ENCODE data around the gene GGA2.
A peak's percentile ranks its signal among the peaks of the same experiment; 100 is the strongest.
"Not testable (repeated sequence)": the region's sequence is repeated elsewhere in the genome, so short reads cannot be mapped to it uniquely, and the experiment has no call there.

Gene GGA2

GRCh38 chr16:23510164-23510914, at the start of gene GGA2:
Gene GGA2, minus strand, starts transcription at chr16:23510494. Its CDS starts 83 bp downstream, at chr16:23510411.
- DNase-seq (ENCODE audit: low read depth): peak; percentile 70

- no peak for DNase-seq (ENCODE audit: low read depth)
Observed at GRCh38 chr16:23557779-23558702, 47.7 kb upstream of the GGA2 start.

GRCh38 chr16:23556881-23557778, 46.8 kb upstream of the GGA2 start, which contains the start of the genes EARS2 and UBFD1:
Gene EARS2, minus strand, starts transcription at chr16:23557350. Its CDS starts 7 bp downstream, at chr16:23557343.
Gene UBFD1, plus strand, starts transcription at chr16:23557727. Its CDS starts 16 bp downstream, at chr16:23557743.
- DNase-seq (ENCODE audit: low read depth): peak; percentile 89

GRCh38 chr16:23554536-23554935, 44.2 kb upstream of the GGA2 start:
- no peak for DNase-seq (ENCODE audit: low read depth)

GRCh38 chr16:23552161-23552560, 41.9 kb upstream of the GGA2 start:
- DNase-seq (ENCODE audit: low read depth): no peak

GRCh38 chr16:23549938-23550337, 39.6 kb upstream of the GGA2 start:
- DNase-seq (ENCODE audit: low read depth): no peak

GRCh38 chr16:23544436-23544835, 34.1 kb upstream of the GGA2 start:
- no peak for DNase-seq (ENCODE audit: low read depth)

GRCh38 chr16:23540817-23541178, 30.5 kb upstream of the GGA2 start:
- not testable (repeated sequence) for DNase-seq (ENCODE audit: low read depth)

- DNase-seq (ENCODE audit: low read depth): no peak
Observed at GRCh38 chr16:23539984-23540816, 29.9 kb upstream of the GGA2 start.

- DNase-seq (ENCODE audit: low read depth): no peak
Observed at GRCh38 chr16:23538919-23539278, 28.6 kb upstream of the GGA2 start.

GRCh38 chr16:23537390-23537789, 27.1 kb upstream of the GGA2 start:
- no peak for DNase-seq (ENCODE audit: low read depth)

- DNase-seq (ENCODE audit: low read depth): no peak
Observed at GRCh38 chr16:23535901-23536300, 25.6 kb upstream of the GGA2 start.

- no peak for DNase-seq (ENCODE audit: low read depth)
Observed at GRCh38 chr16:23534868-23535860, 24.9 kb upstream of the GGA2 start.

- DNase-seq (ENCODE audit: low read depth): no peak
Observed at GRCh38 chr16:23532448-23532847, 22.2 kb upstream of the GGA2 start.

- DNase-seq (ENCODE audit: low read depth): no peak
Observed at GRCh38 chr16:23530062-23530461, 19.8 kb upstream of the GGA2 start.

GRCh38 chr16:23528644-23529310, 18.5 kb upstream of the GGA2 start:
- DNase-seq (ENCODE audit: low read depth): no peak

- no peak for DNase-seq (ENCODE audit: low read depth)
Observed at GRCh38 chr16:23527961-23528643, 17.8 kb upstream of the GGA2 start.

GRCh38 chr16:23524886-23525285, 14.6 kb upstream of the GGA2 start:
- DNase-seq (ENCODE audit: low read depth): no peak
